Activated CD8-positive, alpha-beta memory T cell treated with anti-CD3 and anti-CD28 coated beads for 36 hours (primary cell): ENCODE measurements around the gene GATC. TPM values are rescaled to one million over a fixed set of nuclear protein-coding genes. Genes with fewer than 3 reads are reported as not detected.
"Not testable (repeated sequence)": the region's sequence is repeated elsewhere in the genome, so short reads cannot be mapped to it uniquely, and the experiment has no call there.

Experiments used
- CTCF ChIA-PET: fragments of 350-600 bp; sonication (Branson Sonifier 250); formaldehyde crosslinking; loops from one replicate; lab custom pipeline; 2021; ENCODE audit warnings: antibody characterized with exemption; lab: Charles Lee
- POLR2A ChIA-PET: fragments of 350-600 bp; sonication (Branson Sonifier 250); formaldehyde crosslinking; loops from one replicate; lab custom pipeline; 2021; ENCODE audit warnings: antibody characterized with exemption; lab: Charles Lee
- total RNA-seq, 2 experiments: library from RNA; stranded (reverse); gene quantifications; one replicate each; pipeline ENCODE4 v1.2.3, GENCODE V29; 2021

The GATC gene
- total RNA-seq, 2 experiments from 2014 or later: 30.8 to 32.1 TPM

DNA sequence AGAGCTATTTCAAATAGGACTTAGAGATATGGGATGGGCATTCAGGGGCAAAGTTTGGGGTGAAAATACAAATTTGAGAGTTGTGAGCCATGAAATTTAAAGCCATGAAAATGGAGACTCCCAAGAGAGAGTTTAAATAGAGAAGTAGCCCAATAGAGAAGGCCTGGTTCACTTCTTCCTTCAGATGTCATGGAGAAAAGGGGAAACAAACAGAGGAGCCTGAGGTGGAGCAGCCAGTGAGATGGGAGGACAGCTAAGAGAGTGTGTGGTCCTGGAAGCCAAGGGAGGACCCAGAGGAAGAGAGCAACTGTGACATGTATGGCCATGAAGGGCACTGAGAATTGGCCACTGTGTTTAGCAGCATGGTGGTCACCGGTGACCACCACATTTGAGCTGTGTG is 37.4 kb downstream of the GATC start:
- ChIA-PET CTCF (interaction anchor here (0.6 to 0.9 kb wide), 2 partner anchors 10 to 90 kb away, joined by 3 read pairs; no protein-coding TSS in a partner anchor), POLR2A (interaction anchor here (0.6 to 0.7 kb wide), 3 partner anchors 39 to 177 kb away, joined by 3 to 7 read pairs (median 5); no protein-coding TSS in a partner anchor)

DNA sequence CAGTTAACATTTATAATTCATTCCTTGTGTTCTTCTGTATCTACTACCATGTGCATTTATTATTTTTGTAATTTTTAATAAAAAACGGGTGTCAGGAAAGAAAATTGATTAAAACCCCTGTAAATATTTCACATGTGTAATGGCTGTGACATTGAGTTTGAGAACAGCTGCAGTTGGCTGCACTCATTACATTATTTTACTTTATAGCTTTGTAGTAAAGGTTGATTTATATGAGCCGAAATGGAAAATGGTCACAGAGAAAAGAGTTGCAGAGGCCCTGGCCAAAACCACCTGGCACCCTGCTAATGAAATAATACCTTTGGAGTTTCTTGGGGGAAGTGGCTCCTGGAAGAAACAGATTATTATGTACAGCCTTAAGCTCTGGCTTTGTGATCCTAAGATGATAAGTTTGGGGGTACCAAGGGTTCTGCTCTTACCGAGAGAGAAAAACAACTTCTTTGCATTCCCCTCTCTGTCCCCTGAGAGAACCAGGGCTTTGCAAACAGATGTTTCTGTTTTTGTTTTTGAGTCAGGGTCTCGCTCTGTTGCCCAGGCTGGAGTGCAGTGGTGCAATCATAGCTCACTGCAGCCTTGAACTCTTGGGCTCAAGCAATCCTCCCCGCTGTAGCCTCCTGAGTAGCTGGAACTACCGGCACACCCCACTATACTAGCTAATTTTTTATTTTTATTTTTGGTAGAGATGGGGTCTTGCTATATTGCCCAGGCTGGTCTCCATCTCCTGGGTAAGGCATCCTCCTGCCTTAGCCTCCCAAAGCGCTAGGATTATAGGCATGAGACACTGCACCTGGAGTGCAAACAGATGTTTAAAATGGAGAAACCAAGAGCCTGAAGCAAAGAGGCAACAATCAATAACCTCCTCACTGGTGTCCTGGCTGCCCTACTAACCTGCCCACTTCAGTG is 40.0 kb downstream of the GATC start:
- ChIA-PET CTCF (no interaction called here), POLR2A (interaction anchor here (0.6 kb wide), 1 partner anchor 10 kb away, joined by 4 read pairs; the partner anchor contains the start of gene DYNLL1)

DNA sequence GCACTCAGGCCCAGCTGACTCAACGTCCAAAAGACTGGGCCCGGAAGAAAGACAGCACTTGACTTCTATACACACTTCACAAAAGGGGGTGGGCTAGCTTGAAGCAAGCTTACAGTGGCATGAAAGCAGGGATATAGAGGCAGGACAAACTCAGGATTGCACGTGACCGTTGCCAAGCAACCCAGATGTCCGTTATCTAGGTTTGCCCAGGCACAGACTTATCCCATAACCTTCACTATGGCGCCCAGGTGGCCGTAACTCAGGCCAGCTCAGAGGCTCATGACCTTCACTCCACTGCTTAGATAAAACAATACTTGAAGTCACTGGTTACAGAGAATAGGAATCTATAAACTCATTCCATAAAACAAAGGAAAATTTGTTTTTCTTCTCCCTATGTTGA is 41.3 kb downstream of the GATC start:
- CTCF ChIA-PET: interaction anchor here (1.2 kb wide), 1 partner anchor 17 kb away, joined by 3 read pairs; no protein-coding TSS in a partner anchor
- POLR2A ChIA-PET: not testable (repeated sequence)

DNA sequence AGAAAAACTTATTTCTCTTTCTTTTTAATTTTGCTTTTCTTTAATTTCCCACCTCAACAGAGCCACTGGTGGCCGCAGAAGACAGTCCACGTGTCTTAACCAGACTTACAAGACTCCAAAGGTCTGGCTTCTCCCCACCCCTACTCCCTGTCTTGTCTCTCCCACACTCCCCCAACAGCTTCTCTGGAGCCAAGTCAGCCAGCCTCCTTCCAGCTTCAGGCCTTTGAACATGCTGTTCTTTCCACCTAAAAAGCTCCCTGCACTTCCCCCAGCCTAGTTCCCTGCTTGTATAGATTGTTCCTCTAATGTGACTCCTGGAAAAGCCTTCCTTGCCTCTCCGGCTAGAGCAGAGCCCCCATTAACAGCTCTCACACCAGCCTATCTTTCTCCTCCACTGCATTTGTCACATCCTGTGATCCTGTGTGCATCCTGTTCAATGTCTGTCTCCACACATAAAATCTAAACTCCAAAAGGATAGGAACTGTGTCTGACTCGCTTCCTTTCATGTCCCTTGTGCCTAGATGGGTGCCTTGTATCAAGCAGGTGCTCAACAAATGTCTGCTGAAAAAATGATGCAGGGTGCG is 41.9 kb downstream of the GATC start:
- POLR2A ChIA-PET: no interaction called here
- CTCF ChIA-PET: interaction anchor here (1.2 kb wide), 1 partner anchor 18 kb away, joined by 3 read pairs; no protein-coding TSS in a partner anchor

DNA sequence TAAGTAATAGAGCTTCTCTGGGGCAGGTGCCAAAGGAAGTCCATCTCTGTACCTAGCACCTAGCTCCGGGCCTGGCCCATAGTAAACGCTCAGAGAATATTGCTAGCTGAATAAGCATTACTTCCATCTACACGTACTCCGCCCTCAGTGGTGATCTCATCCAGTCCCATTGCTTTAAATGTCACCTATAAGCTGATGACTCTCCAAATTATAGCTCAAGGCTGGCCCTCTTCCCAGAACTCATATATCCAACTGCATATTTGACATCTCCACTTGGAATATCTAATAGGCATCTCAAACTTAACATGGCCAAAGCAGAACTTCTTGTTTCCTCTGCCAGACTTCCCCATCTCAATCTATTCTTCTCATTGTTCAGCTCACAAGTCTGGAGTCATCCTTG is 42.8 kb downstream of the GATC start:
- CTCF ChIA-PET: no interaction called here

DNA sequence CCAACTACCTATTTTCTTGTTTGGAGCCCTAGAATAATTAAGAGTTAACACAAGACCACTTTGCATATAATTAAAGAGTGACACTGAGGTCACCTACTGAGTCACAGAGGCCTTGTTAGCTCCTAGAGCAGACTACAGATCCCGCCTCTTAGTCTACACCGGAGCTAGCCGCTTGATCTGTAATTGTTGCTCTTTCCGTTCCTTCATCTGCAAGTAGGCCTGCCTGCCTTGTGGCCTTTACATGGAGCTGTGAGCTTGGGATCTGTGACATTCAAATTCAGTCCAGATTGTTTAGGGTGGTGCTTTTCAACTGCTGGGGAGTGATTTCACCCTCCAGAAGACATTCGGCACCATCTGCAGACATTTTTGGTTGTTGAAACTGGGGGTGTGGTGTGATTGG is 44.1 kb downstream of the GATC start:
- ChIA-PET CTCF (interaction anchor here (2.0 kb wide), 1 partner anchor 20 kb away, joined by 5 read pairs; no protein-coding TSS in a partner anchor), POLR2A (no interaction called here)

More for the DNA sequence above, 42.8 kb downstream of the GATC start:
- POLR2A ChIA-PET: no interaction called here

DNA sequence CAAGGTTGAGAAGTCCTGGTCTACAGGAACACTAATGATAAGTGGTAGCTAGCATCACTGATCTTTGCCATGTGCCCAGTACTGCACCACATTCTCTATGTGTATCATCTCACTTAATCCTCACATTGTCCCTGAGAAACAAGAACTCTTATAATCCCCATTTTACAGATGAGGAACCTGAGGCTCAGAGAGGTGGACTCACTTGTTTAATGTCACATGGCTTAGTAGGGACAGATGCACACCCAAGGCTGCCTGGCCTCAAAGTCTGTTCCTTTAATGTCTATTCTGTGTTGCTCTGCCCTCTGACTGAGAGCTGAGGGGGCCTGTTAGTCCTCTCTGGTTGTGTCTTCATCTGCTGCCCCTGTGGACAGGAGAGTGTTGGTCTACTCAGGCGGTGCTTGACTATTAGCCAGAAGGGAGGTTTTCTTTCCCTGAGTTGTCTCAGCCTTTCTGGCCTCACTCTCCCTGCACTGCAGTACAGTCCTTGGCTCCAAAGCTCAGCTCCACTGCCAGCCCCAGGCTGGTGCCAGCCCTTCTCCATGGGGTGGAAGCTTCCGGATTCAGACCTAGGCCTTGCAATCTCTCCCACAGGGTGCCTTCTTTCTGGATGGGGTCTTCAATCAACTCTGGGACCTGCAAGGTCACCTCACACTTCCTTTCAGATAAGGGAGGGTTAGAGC is 44.7 kb downstream of the GATC start:
- ChIA-PET POLR2A (interaction anchor here (0.6 kb wide), 1 partner anchor 290 kb away, joined by 5 read pairs; the partner anchor contains the start of gene RPLP0), CTCF (interaction anchor here (2.0 kb wide), 1 partner anchor 21 kb away, joined by 5 read pairs; no protein-coding TSS in a partner anchor)

DNA sequence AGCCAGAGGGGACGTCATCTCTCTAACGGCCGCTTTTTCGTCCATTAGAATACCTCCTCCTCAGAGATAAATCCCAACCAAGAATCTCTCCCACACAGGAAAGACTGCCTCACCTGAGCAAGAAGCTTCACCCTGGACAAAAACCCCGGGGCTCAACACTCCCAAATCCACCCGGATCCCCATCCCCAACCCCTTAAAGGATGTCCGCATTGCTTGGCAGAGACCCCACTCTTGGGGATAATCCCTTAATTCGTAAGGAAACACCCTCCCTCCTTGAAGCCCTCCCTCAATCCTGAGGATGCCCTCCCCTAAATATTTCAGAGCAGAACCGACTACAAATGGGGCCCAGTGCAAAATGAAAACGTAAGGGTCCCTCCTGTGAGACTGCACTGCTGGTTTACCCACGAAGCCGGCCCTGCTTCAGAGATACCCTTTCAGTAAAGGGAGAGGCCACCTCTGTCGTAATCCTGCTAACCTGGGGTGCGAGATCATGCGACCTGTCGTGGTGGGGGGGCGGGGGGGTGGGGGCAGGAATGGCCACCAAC is 49.0 kb downstream of the GATC start:
- CTCF ChIA-PET: interaction anchor here (1.1 to 2.1 kb wide), 5 partner anchors 20 to 32 kb away, joined by 4 to 8 read pairs (median 5); partner anchors contain the start of gene SRSF9
- POLR2A ChIA-PET: interaction anchor here (0.6 kb wide), 3 partner anchors 32 to 231 kb away, joined by 3 to 5 read pairs (median 5); partner anchors contain the start of gene COQ5

DNA sequence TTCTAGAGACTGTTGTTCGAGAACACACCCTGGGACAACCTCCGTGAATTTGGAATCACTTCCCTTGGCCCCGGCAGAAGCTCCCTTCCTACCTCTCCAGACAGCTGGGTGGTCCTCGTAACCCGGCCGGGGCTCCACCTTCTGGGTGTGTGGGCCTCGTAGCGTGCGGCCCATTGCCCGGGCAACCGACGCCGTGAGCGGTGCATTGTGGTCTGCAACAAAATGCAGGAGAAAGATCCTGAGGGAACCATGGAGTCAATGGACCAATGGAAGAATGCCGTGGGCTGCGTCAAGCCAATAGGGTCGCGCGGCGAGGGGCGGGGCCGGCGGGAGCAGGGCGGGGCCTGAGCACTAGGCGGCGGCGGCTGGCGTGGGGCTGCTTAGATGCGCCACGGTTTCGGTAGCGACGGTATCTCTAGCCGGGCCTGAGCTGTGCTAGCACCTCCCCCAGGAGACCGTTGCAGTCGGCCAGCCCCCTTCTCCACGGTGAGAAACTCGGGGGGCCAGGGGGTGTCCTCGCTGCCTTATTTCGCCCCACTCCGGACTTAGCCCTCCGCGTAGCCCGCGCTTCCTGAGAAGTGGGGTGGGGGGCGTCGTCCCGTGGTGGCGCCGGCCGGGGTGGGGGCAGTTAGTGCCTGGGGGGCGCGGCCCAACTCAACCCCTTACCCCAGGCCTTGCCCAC is 49.6 kb downstream of the GATC start, which contains the start of gene DYNLL1:
Gene DYNLL1 (plus strand): TSS at position 383 of the 682 bp plus-strand sequence. CDS start 309 bp downstream, outside the sequence.
- ChIA-PET CTCF (interaction anchor here (0.5 to 2.1 kb wide), 9 partner anchors 21 to 57 kb away, joined by 3 to 8 read pairs (median 4); partner anchors contain the start of genes COQ5 and SRSF9), POLR2A (interaction anchor here (0.5 to 1.3 kb wide), 7 partner anchors 9 to 488 kb away, joined by 3 to 5 read pairs (median 4); partner anchors contain the start of genes COQ5, COX6A1 and SRSF9)

DNA sequence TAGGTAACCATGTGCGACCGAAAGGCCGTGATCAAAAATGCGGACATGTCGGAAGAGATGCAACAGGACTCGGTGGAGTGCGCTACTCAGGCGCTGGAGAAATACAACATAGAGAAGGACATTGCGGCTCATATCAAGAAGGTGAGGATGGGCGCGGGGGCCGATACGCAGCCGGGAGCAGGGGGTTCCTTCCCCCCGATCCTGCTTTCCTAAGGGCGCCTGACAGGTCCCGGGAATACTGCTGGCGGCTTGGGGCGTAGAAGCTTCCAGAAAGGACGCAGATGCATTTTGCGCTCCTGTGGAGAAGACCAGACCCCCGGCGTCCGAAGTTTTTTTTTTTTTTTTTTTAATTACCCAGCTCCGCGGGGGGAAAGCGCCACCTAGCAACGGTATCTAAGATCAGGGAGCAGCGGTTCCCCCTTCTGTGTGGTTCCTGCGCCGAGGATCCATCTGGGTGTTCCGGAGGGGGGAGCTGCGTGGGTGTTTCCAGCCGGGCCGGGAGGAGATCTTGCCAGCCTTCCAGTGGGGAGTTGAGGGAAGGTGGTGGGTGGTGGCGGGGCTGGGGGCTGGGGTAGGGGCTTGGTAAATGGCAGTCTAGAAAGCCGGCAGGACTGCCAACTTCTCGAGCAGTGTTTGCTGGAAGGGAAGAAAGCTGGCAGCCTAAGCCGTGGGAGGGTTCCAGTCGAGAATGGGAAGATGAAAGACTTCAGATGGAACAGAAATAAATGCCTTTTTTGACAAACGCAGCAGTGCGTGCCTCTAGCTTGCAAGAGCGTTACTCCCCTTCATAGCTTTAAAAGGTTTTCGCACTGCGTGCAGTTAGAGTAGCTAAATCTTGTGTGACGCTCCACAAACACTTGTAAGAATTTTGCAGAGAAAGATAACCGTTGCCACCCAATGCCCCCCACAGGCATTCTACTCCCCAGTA is 50.4 kb downstream of the GATC start:
- ChIA-PET POLR2A (interaction anchor here (0.5 to 1.4 kb wide), 10 partner anchors 10 to 653 kb away, joined by 3 to 7 read pairs (median 4); partner anchors contain the start of genes COX6A1 and SRSF9), CTCF (interaction anchor here (0.5 to 2.1 kb wide), 12 partner anchors 22 to 339 kb away, joined by 3 to 6 read pairs (median 3); partner anchors contain the start of genes COQ5 and SRSF9)

DNA sequence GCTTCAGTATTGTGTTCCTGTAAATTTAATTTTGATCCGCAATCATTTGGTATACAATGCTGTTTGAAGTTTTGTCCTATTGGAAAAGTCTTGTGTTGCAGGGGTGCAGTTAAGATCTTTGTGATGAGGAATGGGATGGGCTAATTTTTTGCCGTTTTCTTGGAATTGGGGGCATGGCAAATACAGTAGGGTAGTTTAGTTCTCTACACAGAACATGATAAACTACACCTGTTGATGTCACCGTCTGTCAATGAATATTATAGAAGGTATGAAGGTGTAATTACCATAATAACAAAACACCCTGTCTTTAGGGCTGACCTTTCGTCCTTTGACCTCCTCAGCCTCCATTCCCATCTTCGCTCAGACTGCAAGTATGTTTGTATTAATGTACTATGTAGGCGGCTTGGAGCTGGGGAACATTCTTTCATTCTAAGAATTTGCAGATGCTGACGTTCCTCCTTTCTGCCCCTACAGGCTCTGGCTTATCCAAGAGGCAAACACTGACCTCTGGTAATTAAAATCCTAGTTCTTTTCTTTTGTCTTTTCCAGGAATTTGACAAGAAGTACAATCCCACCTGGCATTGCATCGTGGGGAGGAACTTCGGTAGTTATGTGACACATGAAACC is 51.4 kb downstream of the GATC start:
- ChIA-PET CTCF (interaction anchor here (0.6 to 2.1 kb wide), 6 partner anchors 28 to 233 kb away, joined by 3 to 6 read pairs (median 4); partner anchors contain the start of gene SRSF9), POLR2A (interaction anchor here (1.4 kb wide), 1 partner anchor 37 kb away, joined by 4 read pairs; a partner anchor contains a TSS)

DNA sequence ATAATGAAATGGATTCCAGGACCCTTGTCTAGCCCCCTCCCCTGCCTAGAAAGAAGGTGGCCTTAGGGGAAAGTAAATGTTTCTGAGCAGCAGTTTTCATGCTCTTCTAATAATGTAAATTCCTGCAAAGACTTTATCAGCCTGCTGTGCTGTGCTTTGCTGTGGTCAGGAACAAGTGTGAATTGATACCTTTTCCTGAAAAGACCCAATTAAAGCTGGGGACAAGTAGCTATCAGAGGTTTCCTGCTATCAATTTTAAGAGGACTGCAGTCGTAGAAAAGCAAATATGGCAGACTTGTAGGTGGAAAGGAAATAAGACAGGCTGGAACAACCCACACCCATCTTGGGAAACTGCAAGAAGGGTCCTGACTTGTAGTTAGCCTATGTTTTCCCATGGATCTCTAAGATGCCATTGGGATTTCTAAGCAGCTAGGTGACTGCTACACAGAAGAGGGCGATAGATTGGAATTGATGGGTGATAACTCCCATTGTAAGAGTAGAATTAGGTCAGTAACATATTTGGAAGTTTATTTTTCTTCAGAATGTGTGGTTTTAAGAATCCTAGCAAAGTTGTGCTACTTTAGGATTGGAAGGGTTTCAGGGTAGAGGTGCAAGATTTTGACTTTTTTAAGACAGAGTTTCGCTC is 52.7 kb downstream of the GATC start:
- ChIA-PET POLR2A (interaction anchor here (0.5 kb wide), 1 partner anchor 22 kb away, joined by 3 read pairs; no protein-coding TSS in a partner anchor), CTCF (no interaction called here)

DNA sequence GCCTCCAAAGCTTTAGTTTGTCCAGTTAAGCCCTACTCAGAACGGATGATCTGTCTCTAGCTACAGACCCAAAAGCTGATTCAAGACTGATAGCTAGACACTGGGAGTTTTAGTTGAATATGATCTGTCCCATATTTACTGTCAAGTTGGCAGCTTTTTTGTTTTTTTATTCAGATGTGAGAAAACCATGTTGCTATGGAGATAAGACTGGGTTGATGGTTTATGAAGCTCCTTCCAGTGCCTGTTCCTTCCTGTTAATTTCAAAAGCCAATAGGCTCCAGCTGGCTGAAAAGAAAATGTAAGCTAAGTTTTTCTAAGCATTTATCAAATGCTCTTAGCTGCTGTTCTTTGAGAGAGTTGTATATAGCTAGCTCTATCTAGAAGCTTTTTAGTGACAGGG is 54.3 kb downstream of the GATC start:
- POLR2A ChIA-PET: no interaction called here
- CTCF ChIA-PET: interaction anchor here (0.6 to 0.8 kb wide), 2 partner anchors 9 to 62 kb away, joined by 3 to 4 read pairs; no protein-coding TSS in a partner anchor

DNA sequence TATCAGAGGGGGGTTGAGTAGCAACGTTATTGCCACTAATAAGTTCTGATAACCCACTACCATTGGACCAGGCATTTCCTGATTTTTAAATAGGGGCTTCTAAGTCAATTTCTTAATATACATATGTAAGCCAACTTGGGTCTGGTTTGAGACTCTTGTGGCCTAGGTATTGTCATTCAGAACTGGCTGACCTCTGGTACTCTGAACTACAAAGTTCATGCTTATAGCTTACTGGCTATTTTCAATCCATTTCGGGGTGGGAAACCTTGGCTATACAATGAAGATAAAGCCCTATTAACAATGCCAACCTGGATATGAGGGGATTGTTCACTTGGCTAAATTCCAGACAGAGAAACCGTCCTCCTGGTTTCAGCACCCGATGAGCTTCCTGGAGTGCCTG is 58.3 kb downstream of the GATC start:
- CTCF ChIA-PET: interaction anchor here (0.6 to 1.7 kb wide), 3 partner anchors 35 to 987 kb away, joined by 3 to 5 read pairs (median 3); partner anchors contain the start of gene SRSF9
- POLR2A ChIA-PET: no interaction called here

DNA sequence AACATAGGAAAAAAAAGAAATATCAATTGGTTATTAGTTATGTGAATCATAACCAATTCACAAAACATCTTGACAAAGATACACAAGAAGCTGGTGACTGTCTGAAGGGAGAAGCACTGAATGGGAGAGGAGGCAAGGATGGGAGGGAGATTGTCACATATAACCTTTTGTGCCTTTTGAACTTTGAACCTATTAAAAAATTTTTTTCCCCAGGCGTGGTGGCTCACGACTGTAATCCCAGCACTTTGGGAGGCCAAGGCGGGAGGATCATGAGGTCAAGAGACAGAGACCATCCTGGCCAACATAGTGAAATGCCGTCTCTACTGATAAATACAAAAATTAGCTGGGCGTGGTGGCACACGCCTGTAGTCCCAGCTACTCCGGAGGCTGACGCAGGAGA is 62.3 kb downstream of the GATC start:
- ChIA-PET POLR2A (no interaction called here), CTCF (interaction anchor here (1.1 kb wide), 1 partner anchor 8 kb away, joined by 3 read pairs; no protein-coding TSS in a partner anchor)
